ENCODE measurements around the gene MFSD11. TPM values are rescaled to one million over a fixed set of nuclear protein-coding genes. Genes with fewer than 3 reads are reported as not detected.

MFSD11 gene
- total RNA-seq, 1 experiment from 2014 or later, result 37.6 TPM

Other genes starting within 250 kb of the MFSD11 start
- gene RHBDF2, start 236.7 kb upstream of the MFSD11 start, total RNA-seq (2014; rRNA removed; shearing (Covaris generic)), result 26.6 and 35.5 TPM in 2 replicates
- gene CYGB, start 200.4 kb upstream of the MFSD11 start, total RNA-seq (2014; rRNA removed; shearing (Covaris generic)), result 8.3 and 16.0 TPM in 2 replicates
- 0.51 TPM in 1 of 2 replicates, not detected in the other for gene PRCD, start 198.1 kb upstream of the MFSD11 start, total RNA-seq (2014; rRNA removed; shearing (Covaris generic))
- 0.24 and 0.40 TPM in 2 replicates for gene ST6GALNAC2, start 152.3 kb upstream of the MFSD11 start, total RNA-seq (2014; rRNA removed; shearing (Covaris generic))
- gene ST6GALNAC1, start 94.4 kb upstream of the MFSD11 start, total RNA-seq (2014; rRNA removed; shearing (Covaris generic)), result not detected in 2 replicates
- 166 and 171 TPM in 2 replicates for gene MXRA7, start 27.2 kb upstream of the MFSD11 start, total RNA-seq (2014; rRNA removed; shearing (Covaris generic))
- 36.2 and 38.9 TPM in 2 replicates for gene JMJD6, start 11.5 kb upstream of the MFSD11 start, total RNA-seq (2014; rRNA removed; shearing (Covaris generic))
- 29.4 and 36.5 TPM in 2 replicates for gene METTL23, start 11.3 kb upstream of the MFSD11 start, total RNA-seq (2014; rRNA removed; shearing (Covaris generic))
- 359 and 429 TPM in 2 replicates for gene SRSF2, start 788 bp upstream of the MFSD11 start, total RNA-seq (2014; rRNA removed; shearing (Covaris generic))
- gene MGAT5B, start 130.3 kb downstream of the MFSD11 start, total RNA-seq (2014; rRNA removed; shearing (Covaris generic)), result 4.1 and 5.4 TPM in 2 replicates